Central memory CD8-positive, alpha-beta T cell (primary cell): ENCODE results near the gene PAPLN.

Experiments
- ATAC-seq: fragments of 150-1000 bp; cut with Tn5 transposase; replicated peaks from 2 replicates; pipeline ENCODE4 v1.10.0; 2022; ENCODE audit warnings: mild to moderate bottlenecking, moderate FRiP score, moderate number of reproducible peaks; ENCODE audit not compliant: poor library complexity, severe bottlenecking; ENCODE audit errors: extremely low read depth
- DNase-seq, 2 donors: peaks; one replicate each; pipeline ENCODE4 v3.0.0; 2021; ENCODE audit warnings: low spot score in 2 of 2
- H3K27ac Mint-ChIP-seq: one replicate; pipeline ENCODE4 v1.8.0; 2022; ENCODE audit warnings: low read depth, mild to moderate bottlenecking, moderate library complexity, mixed read lengths
- H3K27me3 Mint-ChIP-seq: one replicate; pipeline ENCODE4 v1.8.0; 2022; ENCODE audit warnings: mixed read lengths
- H3K36me3 Mint-ChIP-seq: one replicate; pipeline ENCODE4 v1.8.0; 2022; ENCODE audit warnings: mild to moderate bottlenecking, moderate library complexity, mixed read lengths; ENCODE audit not compliant: insufficient read depth
- H3K4me1 Mint-ChIP-seq: one replicate; pipeline ENCODE4 v1.8.0; 2022; ENCODE audit warnings: mixed read lengths
- H3K4me3 Mint-ChIP-seq: one replicate; pipeline ENCODE4 v1.8.0; 2022; ENCODE audit warnings: mild to moderate bottlenecking, moderate library complexity, mixed read lengths
- H3K9me3 Mint-ChIP-seq: one replicate; pipeline ENCODE4 v1.8.0; 2022; ENCODE audit warnings: mixed read lengths

PAPLN gene

DNA sequence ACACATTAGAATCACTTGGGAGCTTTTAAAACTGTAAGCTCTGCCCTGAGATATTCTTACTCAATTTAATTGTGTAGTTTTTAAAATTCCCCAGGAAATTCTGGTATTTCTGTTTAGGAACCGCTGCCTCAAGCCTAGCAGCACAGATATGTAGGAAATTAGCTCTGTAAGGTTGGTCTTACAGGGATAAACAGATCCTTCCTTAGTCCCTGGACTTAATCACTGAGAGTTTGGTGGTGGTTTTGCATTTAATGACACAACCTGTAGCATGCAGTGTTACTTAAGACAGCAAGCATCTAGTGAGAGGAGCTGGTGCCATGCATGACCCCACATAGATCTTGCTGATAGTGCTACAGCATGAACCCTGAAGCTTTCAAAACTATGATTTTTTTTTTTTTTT is 19.9 kb upstream of the PAPLN start:
- Mint-ChIP-seq H3K4me1 (no peaks in the 10 kb centered on the region), H3K27ac (no peak overlapping the region), H3K4me3 (no peak overlapping the region), H3K9me3 (no peaks in the 10 kb centered on the region), H3K36me3 (peaks cover 60% of the 10 kb centered on the region), H3K27me3 (no peaks in the 10 kb centered on the region)
- DNase-seq (no peak), ATAC-seq (no peak)

DNA sequence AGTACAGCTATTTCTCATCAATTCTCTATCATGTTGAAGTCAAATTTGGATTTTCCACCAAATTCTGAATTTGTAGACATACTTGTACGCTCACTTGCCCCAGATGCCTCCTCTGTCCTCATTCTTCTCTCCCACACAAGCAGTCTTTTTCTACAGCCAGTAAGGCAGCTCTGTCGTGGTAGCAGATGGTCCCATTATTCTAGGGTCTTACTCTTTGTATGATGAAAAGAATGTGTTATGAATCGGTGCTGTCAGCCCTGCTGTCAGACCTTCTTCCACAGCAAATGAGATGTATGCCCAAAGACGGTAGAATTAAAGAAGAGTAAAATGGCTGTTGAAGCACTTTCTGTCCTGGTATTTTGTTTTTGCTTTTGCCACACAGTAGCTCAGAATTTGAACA is 17.2 kb upstream of the PAPLN start:
- Mint-ChIP-seq H3K27me3 (no peaks in the 10 kb centered on the region), H3K36me3 (peaks cover 59% of the 10 kb centered on the region), H3K4me3 (no peak overlapping the region), H3K27ac (no peak overlapping the region), H3K9me3 (no peaks in the 10 kb centered on the region), H3K4me1 (no peaks in the 10 kb centered on the region)
- no peak for ATAC-seq
- no peak for DNase-seq

DNA sequence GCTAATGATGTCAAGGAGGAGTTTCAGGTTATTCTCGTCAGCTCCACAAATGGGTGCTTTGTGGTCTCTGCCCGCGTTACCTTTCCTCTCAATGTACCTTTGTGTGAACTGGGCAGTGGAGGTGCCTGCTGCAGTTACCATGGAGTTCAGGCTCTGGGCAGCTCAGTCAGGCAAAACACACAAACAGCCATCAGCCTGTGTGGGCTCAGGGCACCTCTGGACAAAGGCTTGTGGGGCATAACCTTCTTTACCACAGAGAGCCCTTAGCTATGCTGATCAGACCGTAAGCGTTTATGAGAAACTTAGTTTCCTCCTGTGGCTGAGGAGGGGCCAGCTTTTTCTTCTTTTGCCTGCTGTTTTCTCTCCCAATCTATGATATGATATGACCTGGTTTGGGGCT is 16.7 kb upstream of the PAPLN start:
- DNase-seq = no peak
- Mint-ChIP-seq H3K27me3 (no peaks in the 10 kb centered on the region), H3K4me1 (no peaks in the 10 kb centered on the region), H3K9me3 (no peaks in the 10 kb centered on the region), H3K36me3 (peaks cover 59% of the 10 kb centered on the region), H3K27ac (no peak overlapping the region), H3K4me3 (no peak overlapping the region)
- ATAC-seq = no peak

DNA sequence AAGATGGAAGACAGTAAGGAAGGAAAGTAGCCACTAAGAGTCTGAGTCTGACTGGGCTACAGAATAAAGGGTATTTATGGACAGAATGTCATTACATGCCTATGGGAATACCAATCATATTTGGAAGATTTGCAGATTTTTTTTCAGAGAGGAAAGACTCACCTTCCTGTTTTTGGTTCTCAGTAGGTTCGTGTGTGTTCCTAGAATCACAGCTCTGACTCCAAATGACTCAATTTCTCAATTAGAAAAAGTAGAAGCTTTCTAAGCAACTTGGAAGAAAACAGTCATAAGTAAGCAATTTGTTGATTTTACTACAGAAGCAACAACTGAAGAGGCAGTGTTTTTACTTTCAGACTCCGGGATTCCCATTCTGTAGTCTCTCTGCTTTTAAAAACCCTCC is 15.4 kb upstream of the PAPLN start:
- Mint-ChIP-seq H3K36me3 (peaks cover 57% of the 10 kb centered on the region), H3K4me1 (no peaks in the 10 kb centered on the region), H3K27me3 (no peaks in the 10 kb centered on the region), H3K4me3 (no peak overlapping the region), H3K27ac (no peak overlapping the region), H3K9me3 (no peaks in the 10 kb centered on the region)
- DNase-seq (no peak), ATAC-seq (no peak)

DNA sequence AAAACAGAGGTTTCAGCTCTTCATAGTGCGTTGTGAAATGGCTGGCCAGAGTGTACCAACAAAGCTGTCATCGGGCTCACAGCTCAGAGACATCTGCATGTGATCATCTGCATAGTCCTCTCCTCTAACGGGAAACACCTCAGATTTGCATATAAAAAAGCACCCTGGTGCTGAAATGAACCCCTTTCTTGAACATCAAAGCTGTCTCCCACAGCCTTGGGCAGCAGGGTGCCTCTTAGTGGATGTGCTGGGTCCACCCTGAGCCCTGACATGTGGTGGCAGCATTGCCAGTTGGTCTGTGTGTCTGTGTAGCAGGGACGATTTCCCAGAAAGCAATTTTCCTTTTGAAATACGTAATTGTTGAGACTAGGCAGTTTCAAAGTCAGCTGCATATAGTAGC is 14.3 kb upstream of the PAPLN start:
- DNase-seq = no peak
- H3K27ac Mint-ChIP-seq = peak overlapping the region; percentile 25
- H3K9me3 Mint-ChIP-seq = no peaks in the 10 kb centered on the region
- no peaks in the 10 kb centered on the region for H3K27me3 Mint-ChIP-seq
- no peak for ATAC-seq
- H3K36me3 Mint-ChIP-seq = peaks cover 46% of the 10 kb centered on the region
- H3K4me3 Mint-ChIP-seq = no peak overlapping the region
- H3K4me1 Mint-ChIP-seq = no peaks in the 10 kb centered on the region

DNA sequence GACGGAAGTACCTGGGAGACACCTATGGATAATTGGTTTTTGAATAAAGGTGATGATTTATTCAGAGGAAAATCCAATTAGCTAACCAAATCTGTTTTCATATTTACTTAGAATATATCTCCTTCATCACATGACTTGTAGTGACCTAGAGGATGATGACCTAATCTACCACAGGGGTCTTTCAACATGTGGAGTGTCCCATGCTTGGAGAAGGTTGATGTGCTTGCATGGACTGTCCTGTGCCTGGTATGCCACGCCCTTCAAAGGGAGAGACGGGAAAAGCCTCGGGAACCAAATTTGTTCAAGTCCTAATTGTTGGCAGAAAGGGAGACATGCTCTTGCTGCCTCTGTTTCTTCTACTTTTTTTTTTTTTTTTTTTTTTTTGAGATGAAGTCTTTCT is 11.8 kb upstream of the PAPLN start:
- no peak for ATAC-seq
- Mint-ChIP-seq H3K27me3 (no peaks in the 10 kb centered on the region), H3K36me3 (peaks cover 31% of the 10 kb centered on the region), H3K9me3 (no peaks in the 10 kb centered on the region), H3K4me3 (no peak overlapping the region), H3K27ac (no peak overlapping the region), H3K4me1 (no peaks in the 10 kb centered on the region)
- no peak for DNase-seq

DNA sequence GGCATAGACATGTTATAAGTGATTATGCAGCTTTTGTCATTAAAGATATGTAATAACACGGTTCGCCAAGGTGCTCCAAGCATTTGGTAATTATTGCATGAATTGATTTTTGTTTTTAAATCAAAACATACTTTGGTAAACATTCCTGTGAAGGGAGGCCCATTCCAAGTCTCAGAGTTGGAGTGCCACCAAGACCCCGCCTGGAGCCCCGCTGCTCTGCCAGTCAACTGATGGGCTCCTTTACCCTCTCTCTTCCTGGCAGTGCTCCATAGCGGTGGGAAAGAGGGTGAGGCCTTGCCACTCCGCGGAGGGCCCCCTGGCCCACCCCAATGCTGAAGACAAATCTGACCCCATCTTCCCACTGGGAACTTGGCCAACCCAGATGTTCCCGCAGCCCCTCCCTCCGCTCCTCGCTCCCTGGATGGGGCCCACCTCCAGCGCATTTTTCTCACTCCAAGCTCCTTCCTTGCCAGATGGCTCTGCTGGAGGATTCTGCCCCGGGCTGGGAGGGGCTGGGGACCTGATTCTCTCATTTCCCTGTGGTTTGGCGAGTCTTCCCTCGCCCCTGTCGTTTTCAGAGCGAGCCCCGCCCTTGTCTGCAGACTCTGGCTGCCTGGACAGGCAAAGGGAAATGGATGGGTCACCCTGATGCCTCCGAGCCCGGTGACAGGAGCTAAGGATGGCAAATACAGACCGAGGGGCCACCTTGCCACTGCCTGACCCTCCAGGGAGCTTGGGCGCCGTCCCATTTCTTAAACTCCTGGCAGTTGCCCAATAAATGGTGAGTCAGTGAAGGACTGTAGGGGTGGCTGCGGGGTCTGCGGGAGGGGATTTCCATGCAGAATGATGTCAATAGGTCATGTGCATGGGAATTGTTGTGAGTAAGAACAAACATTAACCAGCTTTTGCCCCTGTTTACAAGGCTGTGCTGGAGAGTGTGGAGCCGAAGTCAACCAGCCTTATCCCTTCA is 9.2 kb upstream of the PAPLN start:
- Mint-ChIP-seq H3K9me3 (no peaks in the 10 kb centered on the region), H3K4me1 (no peaks in the 10 kb centered on the region), H3K27me3 (peaks cover 9% of the 10 kb centered on the region), H3K4me3 (no peak overlapping the region), H3K36me3 (peaks cover 17% of the 10 kb centered on the region), H3K27ac (peak overlapping the region; percentile 64)
- no peak for ATAC-seq
- no peak for DNase-seq

DNA sequence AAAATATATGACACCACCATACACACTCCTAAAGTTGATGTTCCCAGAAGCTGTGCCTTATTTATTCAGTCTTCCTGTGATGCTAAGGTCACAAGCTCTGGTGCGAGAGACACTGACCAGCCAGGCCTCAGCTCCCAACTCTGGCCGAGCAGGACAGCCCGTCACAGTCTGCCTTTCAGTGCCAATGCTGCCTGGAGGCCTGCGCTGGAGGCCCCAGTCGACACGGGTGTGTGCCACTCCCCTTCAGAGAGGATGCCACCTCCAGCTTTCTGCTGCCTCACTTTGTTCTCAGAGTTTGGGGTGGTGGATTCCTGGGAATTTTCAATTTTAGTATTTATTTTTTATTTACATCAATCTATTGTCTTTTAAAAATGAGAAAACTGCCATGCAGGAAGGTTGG is 7.3 kb upstream of the PAPLN start:
- Mint-ChIP-seq H3K9me3 (no peaks in the 10 kb centered on the region), H3K27ac (no peak overlapping the region), H3K4me3 (no peak overlapping the region), H3K36me3 (peaks cover 14% of the 10 kb centered on the region), H3K27me3 (peaks cover 28% of the 10 kb centered on the region), H3K4me1 (no peaks in the 10 kb centered on the region)
- DNase-seq (no peak), ATAC-seq (no peak)

DNA sequence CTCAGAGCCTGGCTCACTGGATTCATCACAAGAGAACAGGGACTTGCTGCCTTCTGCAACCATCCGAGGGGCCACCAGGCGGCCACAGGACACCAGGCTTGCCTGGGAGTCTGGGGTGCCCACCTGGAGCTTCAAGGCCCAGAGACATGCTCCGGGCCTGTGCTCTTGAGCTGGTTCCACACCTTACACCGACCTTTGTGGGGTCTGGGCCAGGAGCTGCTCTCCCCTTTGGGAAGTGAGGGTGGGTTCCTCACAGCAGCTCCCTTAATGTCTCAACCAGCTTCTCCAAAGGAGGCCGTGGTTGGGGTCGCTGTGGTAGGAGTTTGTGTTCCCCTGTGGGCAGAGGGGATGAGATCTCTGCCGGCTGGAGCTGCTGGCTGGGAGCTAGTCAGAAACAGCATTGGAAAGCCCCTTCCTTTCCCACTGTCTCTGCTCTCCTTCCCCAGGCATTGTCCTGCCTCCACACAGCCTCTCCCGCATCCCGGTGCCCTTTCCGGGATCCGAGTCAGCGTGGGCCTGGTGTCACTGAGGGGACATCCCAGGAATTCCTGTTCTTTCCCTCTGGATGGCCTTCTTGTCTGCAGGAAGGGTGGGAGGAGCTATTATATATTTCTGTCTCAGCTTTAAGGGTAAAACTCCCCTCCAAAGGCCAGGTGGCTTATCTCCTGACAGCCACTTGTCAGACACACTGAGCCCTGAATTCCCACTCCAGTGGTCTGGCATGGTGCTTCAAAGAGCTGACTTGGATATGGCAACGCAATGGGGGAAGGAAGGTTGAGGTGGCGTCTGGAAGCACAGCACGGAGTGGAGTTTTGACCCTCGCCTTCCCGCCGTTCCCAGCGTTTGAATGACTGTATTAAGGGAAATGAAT is 5.1 kb upstream of the PAPLN start:
- no peaks in the 10 kb centered on the region for H3K9me3 Mint-ChIP-seq
- H3K27me3 Mint-ChIP-seq = peaks cover 50% of the 10 kb centered on the region
- no peak for ATAC-seq
- no peak overlapping the region for H3K27ac Mint-ChIP-seq
- H3K4me1 Mint-ChIP-seq = peaks cover 7% of the 10 kb centered on the region
- no peak overlapping the region for H3K4me3 Mint-ChIP-seq
- DNase-seq = no peak
- peaks cover 8% of the 10 kb centered on the region for H3K36me3 Mint-ChIP-seq

DNA sequence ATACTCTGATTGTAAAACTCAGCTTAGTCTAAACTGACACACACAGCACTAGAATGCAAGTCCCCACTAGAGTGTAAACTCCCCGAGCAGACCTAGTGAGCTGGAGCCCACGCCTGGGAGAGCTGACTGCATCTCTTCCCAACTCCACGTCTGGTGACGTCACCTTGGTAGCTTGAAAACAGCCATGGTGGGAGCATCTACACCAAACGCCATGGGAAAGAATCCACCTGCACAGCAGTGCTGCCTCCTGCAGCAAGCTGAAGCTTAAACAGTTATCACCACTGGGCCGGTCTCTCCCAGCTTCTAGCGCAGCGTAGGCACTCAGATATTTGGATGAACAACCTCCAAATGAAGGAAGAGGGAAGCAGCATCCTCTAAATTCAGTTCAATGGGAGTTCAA is 4.3 kb upstream of the PAPLN start:
- Mint-ChIP-seq H3K9me3 (no peaks in the 10 kb centered on the region), H3K27me3 (peaks cover 54% of the 10 kb centered on the region), H3K4me1 (peaks cover 7% of the 10 kb centered on the region), H3K36me3 (peaks cover 8% of the 10 kb centered on the region), H3K4me3 (no peak overlapping the region), H3K27ac (no peak overlapping the region)
- DNase-seq = no peak
- ATAC-seq = no peak

DNA sequence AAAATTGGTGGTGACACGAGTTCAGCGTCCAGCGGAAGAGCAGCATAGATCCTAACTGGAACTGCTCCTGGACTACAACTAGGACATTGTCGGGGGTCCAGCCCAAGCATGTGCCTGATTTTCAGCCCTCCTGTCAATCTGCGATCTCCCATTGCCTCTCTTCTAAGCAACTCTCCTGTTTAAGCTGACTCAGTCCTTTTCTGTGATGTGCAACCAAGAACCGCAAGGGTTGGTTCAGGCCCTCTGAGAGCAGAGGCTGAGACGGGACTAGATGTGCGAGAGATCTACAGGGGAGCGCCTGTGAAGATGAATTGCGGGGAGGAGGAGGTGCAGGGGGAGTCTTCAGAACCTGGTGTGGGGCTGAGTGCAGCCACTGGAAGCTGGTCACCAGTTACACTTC is 3.7 kb upstream of the PAPLN start:
- H3K27me3 Mint-ChIP-seq = peaks cover 56% of the 10 kb centered on the region
- H3K4me3 Mint-ChIP-seq = no peak overlapping the region
- no peaks in the 10 kb centered on the region for H3K9me3 Mint-ChIP-seq
- H3K36me3 Mint-ChIP-seq = peaks cover 5% of the 10 kb centered on the region
- peaks cover 7% of the 10 kb centered on the region for H3K4me1 Mint-ChIP-seq
- no peak overlapping the region for H3K27ac Mint-ChIP-seq
- ATAC-seq = no peak
- no peak for DNase-seq

DNA sequence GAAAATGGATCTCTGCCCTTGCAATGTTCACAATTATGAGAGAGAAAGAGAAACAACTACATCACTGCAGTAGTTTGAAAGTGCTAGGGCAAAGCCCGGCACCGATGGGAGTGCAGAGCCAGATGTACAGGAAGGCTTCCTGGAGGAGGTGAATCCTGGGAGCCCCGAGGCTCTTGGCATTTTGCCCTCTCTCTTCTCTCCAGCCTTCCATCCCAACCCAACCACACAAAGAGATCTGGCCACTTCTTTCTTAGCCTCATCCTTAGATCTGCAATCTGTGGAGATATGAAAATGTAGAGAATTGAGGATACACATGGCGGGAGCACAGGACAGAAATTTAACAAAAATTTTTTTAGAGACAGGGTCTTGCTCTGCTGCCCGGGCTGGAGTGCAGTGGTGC is 3.3 kb upstream of the PAPLN start:
- H3K27me3 Mint-ChIP-seq = peaks cover 60% of the 10 kb centered on the region
- peaks cover 5% of the 10 kb centered on the region for H3K36me3 Mint-ChIP-seq
- no peak overlapping the region for H3K4me3 Mint-ChIP-seq
- DNase-seq (no peak), ATAC-seq (no peak)
- H3K27ac Mint-ChIP-seq = no peak overlapping the region
- peaks cover 7% of the 10 kb centered on the region for H3K4me1 Mint-ChIP-seq
- H3K9me3 Mint-ChIP-seq = no peaks in the 10 kb centered on the region
